ENCODE measurements around the gene GABRB1. TPM values are rescaled to one million over a fixed set of nuclear protein-coding genes. Genes with fewer than 3 reads are reported as not detected.

GABRB1 gene
- not detected for total RNA-seq

DNA sequence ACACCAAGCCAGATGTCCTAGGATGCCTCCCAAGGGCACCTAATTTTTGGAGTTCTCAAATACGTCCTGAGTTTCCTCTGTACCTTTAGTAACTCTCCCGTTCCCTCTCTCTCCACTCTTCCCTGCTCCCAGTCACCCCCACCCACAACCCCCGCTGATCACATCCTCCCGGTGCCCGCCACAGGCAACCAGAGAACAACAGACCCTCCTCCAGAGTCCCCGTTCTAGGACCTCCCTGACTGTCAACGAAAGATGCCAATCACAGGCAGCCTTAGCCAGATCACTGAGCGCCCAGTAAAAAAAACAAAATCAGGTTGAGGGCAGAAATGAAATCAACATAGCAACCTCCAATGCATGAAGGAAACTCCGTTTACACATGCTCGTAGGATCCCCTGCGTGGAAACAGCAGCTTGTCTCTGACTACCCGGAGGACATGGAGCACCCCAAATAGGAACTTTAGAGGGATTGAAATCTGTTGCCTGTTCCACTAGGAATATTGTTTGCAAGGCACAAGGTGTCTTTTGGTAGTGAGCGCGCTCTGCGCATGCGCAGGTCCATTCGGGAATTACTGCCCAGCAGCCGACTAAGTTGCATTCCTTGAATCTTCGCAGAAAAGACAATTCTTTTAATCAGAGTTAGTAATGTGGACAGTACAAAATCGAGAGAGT is at the start of gene GABRB1:
TSS of gene GABRB1 (plus strand) at position 557 of the 668 bp plus-strand sequence.
- peak; percentile 2 for DNase-seq
- Mint-ChIP-seq H3K4me1 (peaks cover 16% of the 10 kb centered on the region), H3K9me3 (no peaks in the 10 kb centered on the region), H3K27ac (no peak within 1 kb of the TSS), H3K27me3 (peaks cover 51% of the 10 kb centered on the region), H3K36me3 (no peaks in the 10 kb centered on the region), H3K4me3 (peak within 1 kb of the TSS; percentile 60)

- H3K27ac Mint-ChIP-seq: no peak overlapping the region
- DNase-seq: no peak
- H3K27me3 Mint-ChIP-seq: peaks cover 6% of the 10 kb centered on the region
- no peaks in the 10 kb centered on the region for H3K9me3 Mint-ChIP-seq
- H3K4me1 Mint-ChIP-seq: no peaks in the 10 kb centered on the region
- H3K36me3 Mint-ChIP-seq: no peaks in the 10 kb centered on the region
- H3K4me3 Mint-ChIP-seq: no peak overlapping the region
These were observed 46.6 kb upstream of the GABRB1 start for GRCh38 chr4:46984781-46985180.

GRCh38 chr4:46986922-46987638 is 44.3 kb upstream of the GABRB1 start:
- no peak for DNase-seq
- Mint-ChIP-seq H3K9me3 (no peaks in the 10 kb centered on the region), H3K27ac (no peak overlapping the region), H3K36me3 (no peaks in the 10 kb centered on the region), H3K27me3 (peaks cover 14% of the 10 kb centered on the region), H3K4me1 (no peaks in the 10 kb centered on the region), H3K4me3 (no peak overlapping the region)

DNA sequence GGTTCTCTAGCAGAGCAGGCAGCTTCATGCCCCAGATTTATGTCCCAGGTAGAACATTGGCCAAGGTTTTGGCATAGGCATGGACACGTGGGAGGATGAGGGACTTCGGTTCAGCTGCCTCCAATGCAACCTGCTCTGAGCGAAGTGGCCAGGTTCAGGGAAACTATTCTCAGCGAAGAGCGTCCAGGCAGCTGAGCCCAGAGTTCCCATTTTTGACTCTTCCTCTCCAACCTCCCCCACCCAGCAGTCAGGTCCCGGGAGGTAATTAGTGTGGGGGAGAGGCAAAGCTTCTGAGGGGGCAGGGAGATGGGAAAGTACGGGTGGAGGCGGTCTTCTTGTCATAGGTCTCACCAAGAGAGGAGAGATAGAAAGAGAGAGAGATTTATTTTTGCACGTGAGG is 39.0 kb upstream of the GABRB1 start:
- H3K36me3 Mint-ChIP-seq: no peaks in the 10 kb centered on the region
- H3K27ac Mint-ChIP-seq: no peak overlapping the region
- no peaks in the 10 kb centered on the region for H3K9me3 Mint-ChIP-seq
- no peak overlapping the region for H3K4me3 Mint-ChIP-seq
- peaks cover 51% of the 10 kb centered on the region for H3K27me3 Mint-ChIP-seq
- H3K4me1 Mint-ChIP-seq: peaks cover 5% of the 10 kb centered on the region
- DNase-seq: no peak

DNA sequence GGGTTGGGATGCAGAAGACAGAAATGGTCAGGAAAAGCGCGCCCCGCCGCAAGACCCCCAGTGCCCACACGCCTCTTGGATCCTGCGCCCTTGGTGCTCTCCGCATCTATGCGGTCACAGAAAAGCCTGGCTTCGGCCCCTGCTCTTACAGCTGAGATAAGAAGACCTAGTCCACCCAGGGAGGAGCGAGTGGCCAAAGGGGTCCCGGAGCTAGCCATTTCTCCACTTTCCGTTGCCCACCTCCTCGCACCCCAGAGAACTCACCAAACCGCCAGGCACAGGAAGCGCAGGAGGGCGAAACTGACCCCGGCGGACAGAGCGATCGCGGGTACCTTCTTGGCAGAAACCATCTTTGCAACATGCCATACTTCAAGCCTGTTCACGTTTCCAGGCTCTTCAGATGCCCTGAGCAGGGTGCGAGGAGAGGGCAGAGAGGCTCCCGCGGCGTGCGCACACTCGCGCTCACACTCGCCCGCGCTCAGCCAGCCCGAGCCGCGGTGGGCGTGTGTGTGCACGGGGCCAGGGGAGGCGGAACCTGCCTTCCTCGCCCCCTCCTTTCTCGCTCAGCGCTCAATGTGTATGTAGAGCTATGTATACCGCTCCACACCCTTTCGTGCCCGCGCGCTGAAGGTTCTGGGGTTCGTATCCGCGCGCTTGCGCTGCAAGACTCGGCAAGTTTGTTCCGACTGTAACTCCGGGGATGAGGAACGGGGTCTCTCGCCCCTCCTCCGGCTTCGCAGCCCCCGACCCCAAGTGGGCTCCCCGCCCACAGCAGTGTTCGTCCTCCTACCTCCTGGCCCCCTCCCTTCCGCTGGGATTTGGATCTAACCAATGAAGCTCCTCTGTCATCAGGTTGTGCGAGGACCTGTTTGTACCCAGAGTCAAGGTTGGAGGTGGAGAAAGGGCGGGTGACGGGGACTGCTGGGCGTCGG is 38.0 kb upstream of the GABRB1 start, which contains the start of gene GABRA4:
TSS of gene GABRA4 (minus strand) at position 507 of the 932 bp plus-strand sequence. CDS start at position 350, 157 bp downstream.
- Mint-ChIP-seq H3K4me3 (peak within 1 kb of the TSS; percentile 53), H3K36me3 (no peaks in the 10 kb centered on the region), H3K27ac (no peak within 1 kb of the TSS), H3K4me1 (peaks cover 5% of the 10 kb centered on the region), H3K27me3 (peaks cover 54% of the 10 kb centered on the region), H3K9me3 (no peaks in the 10 kb centered on the region)
- DNase-seq: peak; percentile 4

- peaks cover 48% of the 10 kb centered on the region for H3K27me3 Mint-ChIP-seq
- H3K4me3 Mint-ChIP-seq: peak overlapping the region; percentile 53
- peaks cover 5% of the 10 kb centered on the region for H3K4me1 Mint-ChIP-seq
- no peaks in the 10 kb centered on the region for H3K36me3 Mint-ChIP-seq
- H3K27ac Mint-ChIP-seq: no peak overlapping the region
- DNase-seq: no peak
- no peaks in the 10 kb centered on the region for H3K9me3 Mint-ChIP-seq
These were observed 37.4 kb upstream of the GABRB1 start for GRCh38 chr4:46994007-46994405.

DNA sequence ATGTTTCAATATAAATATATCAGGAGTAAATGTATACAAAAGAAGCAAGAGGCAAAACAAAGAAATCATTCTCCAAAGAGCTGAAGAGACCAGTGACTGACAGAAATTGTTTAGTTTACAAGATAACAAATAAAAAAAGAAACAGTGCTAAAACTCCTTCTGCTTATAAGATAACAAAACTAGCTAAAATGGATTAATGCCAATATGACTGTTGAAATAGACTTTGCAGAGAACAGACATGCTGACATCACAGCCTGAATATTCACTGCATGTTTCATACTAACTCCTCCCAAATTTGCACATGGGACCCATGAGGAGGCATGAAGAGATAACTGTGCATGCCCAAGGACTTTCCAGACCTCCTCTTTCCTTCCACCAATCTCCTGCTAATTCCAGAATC is 31.8 kb upstream of the GABRB1 start:
- peaks cover 18% of the 10 kb centered on the region for H3K27me3 Mint-ChIP-seq
- no peaks in the 10 kb centered on the region for H3K4me1 Mint-ChIP-seq
- H3K27ac Mint-ChIP-seq: no peak overlapping the region

DNA sequence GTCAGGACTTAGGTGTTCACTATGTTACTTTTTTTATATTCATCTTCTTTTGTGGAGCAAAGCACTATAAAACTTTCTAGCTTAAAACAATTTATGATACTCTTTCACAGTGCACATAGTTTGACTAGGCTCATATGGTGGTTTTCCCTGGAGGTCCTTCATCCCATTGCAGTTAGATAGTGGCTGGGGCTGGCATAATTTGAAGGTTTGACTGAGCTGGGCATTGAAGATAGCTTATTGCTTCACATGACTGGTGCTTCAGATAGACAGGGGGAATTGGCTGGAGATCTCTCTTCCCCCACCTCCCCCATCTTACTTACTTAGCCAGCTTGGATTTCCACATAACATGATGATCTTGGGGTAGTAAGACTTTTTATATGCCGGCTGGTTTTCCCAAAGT is 31.0 kb upstream of the GABRB1 start:
- Mint-ChIP-seq H3K27ac (no peak overlapping the region), H3K36me3 (no peaks in the 10 kb centered on the region), H3K4me1 (no peaks in the 10 kb centered on the region), H3K27me3 (peaks cover 10% of the 10 kb centered on the region), H3K9me3 (no peaks in the 10 kb centered on the region), H3K4me3 (no peak overlapping the region)
- no peak for DNase-seq

More for the DNA sequence above, 31.8 kb upstream of the GABRB1 start:
- Mint-ChIP-seq H3K4me3 (no peak overlapping the region), H3K36me3 (no peaks in the 10 kb centered on the region), H3K9me3 (no peaks in the 10 kb centered on the region)
- no peak for DNase-seq

DNA sequence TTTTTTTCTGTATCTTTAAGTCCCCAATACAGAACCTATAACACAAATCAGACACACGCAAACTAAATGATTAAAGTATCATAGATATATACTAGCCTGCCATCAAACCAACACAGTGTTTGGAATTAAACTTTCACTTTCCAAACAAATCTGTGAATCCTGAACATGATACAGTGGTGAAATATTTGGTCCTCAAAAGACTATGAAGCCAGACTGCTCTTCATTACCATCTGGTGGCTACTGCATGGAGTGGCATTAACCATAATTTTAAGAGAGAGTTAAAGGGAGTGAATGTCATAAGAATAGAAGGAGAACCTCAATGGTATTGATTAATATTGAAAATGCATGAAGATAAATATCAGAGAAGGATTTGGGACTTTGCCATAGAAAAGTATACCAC is 28.8 kb upstream of the GABRB1 start:
- Mint-ChIP-seq H3K36me3 (no peaks in the 10 kb centered on the region), H3K9me3 (no peaks in the 10 kb centered on the region), H3K27ac (no peak overlapping the region), H3K4me1 (no peaks in the 10 kb centered on the region), H3K27me3 (peaks cover under 1% of the 10 kb centered on the region), H3K4me3 (no peak overlapping the region)
- no peak for DNase-seq

DNA sequence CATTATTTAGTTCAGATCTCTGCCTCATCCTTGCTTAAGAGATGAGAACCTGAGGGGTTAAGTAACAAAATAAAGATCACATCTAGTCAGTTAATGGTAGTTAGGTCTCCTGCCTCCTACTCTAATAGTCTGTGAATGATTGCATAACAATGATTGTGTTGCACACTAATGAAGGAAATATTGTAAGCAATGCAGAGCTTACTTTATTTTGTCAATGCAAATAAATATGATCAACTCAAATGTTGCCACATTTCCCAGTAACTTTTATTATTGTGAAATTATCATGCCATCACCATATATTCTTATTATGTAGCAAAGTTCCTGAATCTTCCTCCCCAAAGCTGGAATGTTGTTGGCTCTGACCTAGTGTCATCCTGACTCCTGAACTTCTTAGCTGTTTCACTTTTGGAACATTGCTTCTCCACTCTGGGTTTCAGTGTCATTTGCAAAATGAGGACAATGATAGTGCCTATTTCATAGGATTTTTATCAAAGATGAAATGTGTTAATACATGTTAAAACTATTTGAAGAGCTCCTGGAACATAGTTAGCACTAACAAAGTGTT is 20.9 kb upstream of the GABRB1 start:
- Mint-ChIP-seq H3K27me3 (no peaks in the 10 kb centered on the region), H3K4me3 (no peak overlapping the region), H3K9me3 (no peaks in the 10 kb centered on the region), H3K27ac (peak overlapping the region; percentile 38), H3K4me1 (peaks cover 14% of the 10 kb centered on the region), H3K36me3 (peaks cover 2% of the 10 kb centered on the region)
- no peak for DNase-seq

- H3K4me3 Mint-ChIP-seq: no peak overlapping the region
- peak overlapping the region; percentile 38 for H3K27ac Mint-ChIP-seq
- H3K27me3 Mint-ChIP-seq: no peaks in the 10 kb centered on the region
- H3K9me3 Mint-ChIP-seq: no peaks in the 10 kb centered on the region
- peaks cover 2% of the 10 kb centered on the region for H3K36me3 Mint-ChIP-seq
- DNase-seq: no peak
- H3K4me1 Mint-ChIP-seq: peaks cover 14% of the 10 kb centered on the region
These were observed 20.4 kb upstream of the GABRB1 start for GRCh38 chr4:47010912-47011446.

GRCh38 chr4:47012676-47013075 is 18.7 kb upstream of the GABRB1 start:
- H3K4me3 Mint-ChIP-seq: no peak overlapping the region
- no peak for DNase-seq
- no peak overlapping the region for H3K27ac Mint-ChIP-seq

GRCh38 chr4:47013373-47013772 is 18.0 kb upstream of the GABRB1 start:
- Mint-ChIP-seq H3K4me3 (no peak overlapping the region), H3K9me3 (no peaks in the 10 kb centered on the region), H3K27me3 (no peaks in the 10 kb centered on the region), H3K4me1 (peaks cover 14% of the 10 kb centered on the region), H3K27ac (no peak overlapping the region), H3K36me3 (peaks cover 2% of the 10 kb centered on the region)
- no peak for DNase-seq

More at GRCh38 chr4:47012676-47013075, 18.7 kb upstream of the GABRB1 start:
- no peaks in the 10 kb centered on the region for H3K27me3 Mint-ChIP-seq
- peaks cover 2% of the 10 kb centered on the region for H3K36me3 Mint-ChIP-seq
- peaks cover 14% of the 10 kb centered on the region for H3K4me1 Mint-ChIP-seq
- H3K9me3 Mint-ChIP-seq: no peaks in the 10 kb centered on the region

DNA sequence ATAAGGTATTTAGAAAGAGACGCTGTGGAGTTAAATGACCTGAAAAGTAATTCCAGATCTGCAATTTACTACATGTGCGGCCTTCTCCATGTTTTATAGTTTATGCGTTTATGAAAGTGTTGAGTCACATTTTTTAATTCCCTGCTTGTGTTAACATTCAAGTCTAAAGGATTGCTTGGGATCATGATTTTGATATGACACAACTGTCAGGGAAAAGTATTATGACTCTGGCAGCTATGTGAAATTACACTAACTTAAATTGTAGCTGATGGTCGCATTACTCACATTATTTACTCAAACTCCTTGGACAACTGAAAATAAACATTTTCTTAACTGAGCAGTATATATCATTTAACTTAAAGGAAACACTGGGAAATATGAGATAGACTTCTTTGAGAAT is 14.3 kb upstream of the GABRB1 start:
- Mint-ChIP-seq H3K4me3 (no peak overlapping the region), H3K36me3 (no peaks in the 10 kb centered on the region), H3K4me1 (no peaks in the 10 kb centered on the region), H3K9me3 (peaks cover 4% of the 10 kb centered on the region), H3K27ac (no peak overlapping the region), H3K27me3 (no peaks in the 10 kb centered on the region)
- no peak for DNase-seq

Measured in activated naive CD8-positive, alpha-beta T cell treated with anti-CD3 and anti-CD28 coated beads for 36 hours (primary cell).